Sigmoid colon (tissue), 4 donors: Measurements from ENCODE around the gene GLIS1.

ENCODE experiments used
- EP300 ChIP-seq, 4 donors: sonication (generic); formaldehyde crosslinking; IDR thresholded peaks; one replicate each; pipeline ENCODE4 v1.6.1; 2017; ENCODE audit warnings: antibody characterized with exemption in 4 of 4
- POLR2A ChIP-seq, 2 donors: fragments of 450-650 bp; IDR thresholded peaks; one replicate each; pipeline ENCODE4 v1.6.1; 2016; ENCODE audit warnings: antibody characterized with exemption in 2 of 2, mild to moderate bottlenecking in 2 of 2, moderate library complexity in 2 of 2
- POLR2AphosphoS5 ChIP-seq, 4 donors: sonication (generic); formaldehyde crosslinking; IDR thresholded peaks; one replicate each; pipeline ENCODE4 v1.6.1; 2017; ENCODE audit warnings: antibody characterized with exemption in 4 of 4
- TF ChIP-seq, protein P1 (sequence below), 4 experiments: fragments of 450-650 bp in 3 of 4; fragments of 200-600 bp in 1 of 4; IDR thresholded peaks; one replicate each; pipeline ENCODE4 v1.5.1; 2016 to 2019; ENCODE audit warnings: antibody characterized with exemption in 4 of 4, mild to moderate bottlenecking in 3 of 4, moderate library complexity in 2 of 4

DNA sequence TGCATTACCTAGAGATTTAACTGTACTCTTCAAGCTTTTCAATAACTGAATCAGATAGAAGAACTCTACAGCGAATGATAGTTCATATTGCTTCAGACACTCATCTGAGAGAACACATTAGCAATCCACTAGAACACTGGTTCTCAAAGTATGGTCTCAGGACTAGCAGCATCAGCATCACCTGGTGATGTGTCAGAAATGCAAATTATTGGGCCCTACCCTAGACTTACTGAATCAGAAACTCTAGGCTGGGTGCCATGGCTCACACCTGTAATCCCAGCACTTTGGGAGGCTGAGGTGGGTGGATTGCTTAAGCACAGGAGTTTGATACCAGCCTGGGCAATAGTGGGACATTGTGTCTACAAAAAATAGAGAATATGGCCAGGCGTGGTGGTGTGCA, 24.9 kb upstream of the GLIS1 start:
- TF ChIP-seq POLR2A (IDR thresholded peaks at IDR 0.05) (no peak), EP300 (IDR thresholded peaks at IDR 0.05) (no peak), POLR2AphosphoS5 (IDR thresholded peaks at IDR 0.05) (no peak)
- TF ChIP-seq, protein P1, sequence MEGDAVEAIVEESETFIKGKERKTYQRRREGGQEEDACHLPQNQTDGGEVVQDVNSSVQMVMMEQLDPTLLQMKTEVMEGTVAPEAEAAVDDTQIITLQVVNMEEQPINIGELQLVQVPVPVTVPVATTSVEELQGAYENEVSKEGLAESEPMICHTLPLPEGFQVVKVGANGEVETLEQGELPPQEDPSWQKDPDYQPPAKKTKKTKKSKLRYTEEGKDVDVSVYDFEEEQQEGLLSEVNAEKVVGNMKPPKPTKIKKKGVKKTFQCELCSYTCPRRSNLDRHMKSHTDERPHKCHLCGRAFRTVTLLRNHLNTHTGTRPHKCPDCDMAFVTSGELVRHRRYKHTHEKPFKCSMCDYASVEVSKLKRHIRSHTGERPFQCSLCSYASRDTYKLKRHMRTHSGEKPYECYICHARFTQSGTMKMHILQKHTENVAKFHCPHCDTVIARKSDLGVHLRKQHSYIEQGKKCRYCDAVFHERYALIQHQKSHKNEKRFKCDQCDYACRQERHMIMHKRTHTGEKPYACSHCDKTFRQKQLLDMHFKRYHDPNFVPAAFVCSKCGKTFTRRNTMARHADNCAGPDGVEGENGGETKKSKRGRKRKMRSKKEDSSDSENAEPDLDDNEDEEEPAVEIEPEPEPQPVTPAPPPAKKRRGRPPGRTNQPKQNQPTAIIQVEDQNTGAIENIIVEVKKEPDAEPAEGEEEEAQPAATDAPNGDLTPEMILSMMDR (IDR thresholded peaks at IDR 0.05) = no peak
